GM23338 (cell line): Measurements from ENCODE around the gene DPEP3. TPM values are rescaled to one million over a fixed set of nuclear protein-coding genes. Genes with fewer than 3 reads are reported as not detected.

Experiments
- ATAC-seq: fragments of 200-7000 bp; cut with Tn5 transposase; 3 replicates; pipeline ENCODE4 v1.9.1; 2020
- DNase-seq: peaks from one replicate; pipeline ENCODE4 v3.0.0-alpha.2; 2015; ENCODE audit warnings: low spot score
- H2AFZ ChIP-seq: fragments of 200-600 bp; sonication (generic); 2 replicates; pipeline ENCODE4 v1.8.0; 2016; ENCODE audit warnings: antibody characterized with exemption, mild to moderate bottlenecking, moderate library complexity
- H3F3A ChIP-seq: fragments of 200-600 bp; sonication (generic); replicated peaks from 2 replicates; pipeline ENCODE4 v1.8.0; 2017; ENCODE audit warnings: antibody characterized with exemption, mixed run types, low read depth
- H3K27ac ChIP-seq: fragments of 200-600 bp; sonication (generic); 2 replicates; pipeline ENCODE4 v1.6.1; 2016; ENCODE audit warnings: low read depth
- H3K27me3 ChIP-seq: fragments of 200-600 bp; sonication (generic); 2 replicates; pipeline ENCODE4 v1.8.0; 2016; ENCODE audit warnings: mild to moderate bottlenecking, mixed run types, moderate library complexity; ENCODE audit not compliant: insufficient read depth
- H3K36me3 ChIP-seq: fragments of 200-600 bp; sonication (generic); 2 replicates; pipeline ENCODE4 v1.8.0; 2016; ENCODE audit warnings: mild to moderate bottlenecking; ENCODE audit not compliant: insufficient read depth
- H3K4me1 ChIP-seq: fragments of 200-600 bp; sonication (generic); 2 replicates; pipeline ENCODE4 v1.8.0; 2016; ENCODE audit warnings: mild to moderate bottlenecking, moderate library complexity; ENCODE audit not compliant: insufficient read depth
- H3K4me2 ChIP-seq: fragments of 200-600 bp; sonication (generic); 2 replicates; pipeline ENCODE4 v1.7.1; 2017; ENCODE audit warnings: mixed run types
- H3K4me3 ChIP-seq: fragments of 200-600 bp; sonication (generic); 2 replicates; pipeline ENCODE4 v1.6.1; 2016; ENCODE audit warnings: mixed run types
- H3K79me2 ChIP-seq: fragments of 200-600 bp; sonication (generic); replicated peaks from 2 replicates; pipeline ENCODE4 v1.8.0; 2017; ENCODE audit warnings: mild to moderate bottlenecking; ENCODE audit not compliant: insufficient read depth
- H3K9me2 ChIP-seq: fragments of 200-600 bp; sonication (generic); 2 replicates; pipeline ENCODE4 v1.8.0; 2017; ENCODE audit not compliant: insufficient read depth
- H4K20me1 ChIP-seq: fragments of 200-600 bp; sonication (generic); replicated peaks from 2 replicates; pipeline ENCODE4 v1.8.0; 2017; ENCODE audit warnings: mild to moderate bottlenecking; ENCODE audit not compliant: insufficient read depth
- H3K27ac Mint-ChIP-seq: 2 replicates; pipeline ENCODE4 v1.8.0; 2020; ENCODE audit warnings: inconsistent platforms, mild to moderate bottlenecking, moderate library complexity, mixed read lengths
- H3K27me3 Mint-ChIP-seq: 3 replicates; pipeline ENCODE4 v1.8.0; 2022; ENCODE audit warnings: low read depth, mild to moderate bottlenecking, moderate library complexity, mixed read lengths, inconsistent platforms; ENCODE audit not compliant: insufficient read depth, poor library complexity
- H3K36me3 Mint-ChIP-seq: 3 replicates; pipeline ENCODE4 v1.8.0; 2021; ENCODE audit warnings: low read depth, mild to moderate bottlenecking, inconsistent platforms, moderate library complexity, mixed read lengths
- H3K4me1 Mint-ChIP-seq: 3 replicates; pipeline ENCODE4 v1.8.0; 2020; ENCODE audit warnings: mild to moderate bottlenecking, inconsistent platforms, mixed read lengths
- H3K4me3 Mint-ChIP-seq: 3 replicates; pipeline ENCODE4 v1.8.0; 2021; ENCODE audit warnings: moderate library complexity, mild to moderate bottlenecking, inconsistent platforms, mixed read lengths
- H3K9me3 Mint-ChIP-seq: 3 replicates; pipeline ENCODE4 v1.8.0; 2020; ENCODE audit warnings: moderate library complexity, mild to moderate bottlenecking, inconsistent platforms, mixed read lengths
- EZH2phosphoT487 ChIP-seq: fragments of 200-600 bp; sonication (generic); IDR thresholded peaks from one replicate; pipeline ENCODE4 v1.8.1; 2018; ENCODE audit warnings: antibody characterized with exemption; ENCODE audit not compliant: unreplicated experiment
- JUNB ChIP-seq: IDR thresholded peaks from one replicate; pipeline ENCODE4 v1.6.1; 2016; ENCODE audit warnings: antibody characterized with exemption; ENCODE audit not compliant: unreplicated experiment
- POLR2AphosphoS5 ChIP-seq: IDR thresholded peaks from 2 replicates; pipeline ENCODE4 v1.6.1; 2016; ENCODE audit warnings: antibody characterized with exemption, low read depth
- STAT1 ChIP-seq: IDR thresholded peaks from one replicate; pipeline ENCODE4 v1.6.1; 2016; ENCODE audit warnings: antibody characterized with exemption; ENCODE audit not compliant: unreplicated experiment
- ZNF462 ChIP-seq: fragments of 250-450 bp; sonication (Bioruptor Pico); IDR thresholded peaks from 2 replicates; pipeline ENCODE4 v1.5.0; 2020; ENCODE audit warnings: mild to moderate bottlenecking, moderate library complexity
- polyA plus RNA-seq: library from polyadenylated mRNA; unstranded; fragments of >200 nt; fragmentation: Nextera tagmentation; extraction: Ambion mirVana; gene quantifications from 2 replicates; pipeline ENCODE4 v1.2.1, GENCODE V29; 2016
- total RNA-seq: library from RNA; depleted of rRNA; stranded (reverse); fragments of >200 nt; shearing (Covaris generic); gene quantifications from 2 replicates; pipeline ENCODE4 v1.2.3, GENCODE V29; 2014

DPEP3 gene
- total and polyA plus RNA-seq, 2 experiments from 2014 or later, result 8.8 to 18.4 TPM

- TF ChIP-seq ZNF462 (CRISPR knock-in tag), result no peak
- TF ChIP-seq JUNB, result no peak
Measured at GRCh38 chr16:67949645-67950044, 30.7 kb downstream of the DPEP3 start (continued).

GRCh38 chr16:67948015-67948414 lies 32.3 kb downstream of the DPEP3 start:
- H3K4me3 Mint-ChIP-seq, result no peak overlapping the region
- Histone ChIP-seq H3K4me2 (no peak overlapping the region), H3K27me3 (no peaks in the 10 kb centered on the region), H4K20me1 (no peaks in the 10 kb centered on the region; the same call in 1 of the 2 replicates), H3F3A (no peaks in the 10 kb centered on the region), H3K9me2 (no peaks in the 10 kb centered on the region), H2AFZ (no peak overlapping the region), H3K4me1 (no peaks in the 10 kb centered on the region), H3K79me2 (no peaks in the 10 kb centered on the region), H3K27ac (no peak overlapping the region), H3K36me3 (peaks cover 13% of the 10 kb centered on the region; the same call in 1 of the 2 replicates), H3K4me3 (no peak overlapping the region)
- no peak overlapping the region for H3K27ac Mint-ChIP-seq
- peaks cover 4% of the 10 kb centered on the region for H3K27me3 Mint-ChIP-seq
- DNase-seq (no peak), ATAC-seq (no peak)
- no peaks in the 10 kb centered on the region for H3K9me3 Mint-ChIP-seq
- no peak for TF ChIP-seq STAT1
- TF ChIP-seq POLR2AphosphoS5, result 0 out of 2 replicates have a peak, but pooled peaks have one; percentile 13
- H3K4me1 Mint-ChIP-seq, result no peaks in the 10 kb centered on the region
- H3K36me3 Mint-ChIP-seq, result peaks cover 40% of the 10 kb centered on the region

- H3K27ac ChIP-seq, result no peak overlapping the region
- H3F3A ChIP-seq, result peaks cover 6% of the 10 kb centered on the region
- no peaks in the 10 kb centered on the region for H3K79me2 ChIP-seq
- DNase-seq (no peak), ATAC-seq (no peak)
- Mint-ChIP-seq H3K27me3 (peaks cover 4% of the 10 kb centered on the region), H3K4me1 (no peaks in the 10 kb centered on the region), H3K4me3 (no peak overlapping the region), H3K27ac (no peak overlapping the region), H3K9me3 (no peaks in the 10 kb centered on the region), H3K36me3 (peaks cover 38% of the 10 kb centered on the region)
- no peaks in the 10 kb centered on the region for H3K4me1 ChIP-seq
- H3K36me3 ChIP-seq, result peaks cover 13% of the 10 kb centered on the region; the same call in 1 of the 2 replicates
- peaks cover 2% of the 10 kb centered on the region for H4K20me1 ChIP-seq
- H3K9me2 ChIP-seq, result no peaks in the 10 kb centered on the region
- H3K27me3 ChIP-seq, result no peaks in the 10 kb centered on the region
- no peak for TF ChIP-seq EZH2phosphoT487
- no peak overlapping the region for H3K4me2 ChIP-seq
- H3K4me3 ChIP-seq, result no peak overlapping the region
- no peak overlapping the region for H2AFZ ChIP-seq
Measured at GRCh38 chr16:67946966-67947558, 33.2 kb downstream of the DPEP3 start.
